Limb (tissue), 2 donors: ENCODE measurements around the gene GALM.

Experiments
- DNase-seq, 2 donors: peaks; one replicate each; pipeline ENCODE4 v3.0.0-alpha.2; 2016; ENCODE audit errors: extremely low spot score in 2 of 2

GALM gene

GRCh38 chr2:38649176-38649728, 16.7 kb upstream of the GALM start:
- no peak for DNase-seq

- no peak for DNase-seq
These were observed 15.9 kb upstream of the GALM start for GRCh38 chr2:38650012-38650411.

GRCh38 chr2:38650717-38651116, 15.2 kb upstream of the GALM start:
- DNase-seq: no peak

- no peak for DNase-seq
These were observed 13.3 kb upstream of the GALM start for GRCh38 chr2:38652431-38653273.

GRCh38 chr2:38653380-38653714, 12.6 kb upstream of the GALM start:
- DNase-seq: no peak

GRCh38 chr2:38653715-38654527, 12.0 kb upstream of the GALM start:
- no peak for DNase-seq

GRCh38 chr2:38654528-38655381, 11.2 kb upstream of the GALM start:
- no peak for DNase-seq

GRCh38 chr2:38655441-38655840, 10.5 kb upstream of the GALM start:
- DNase-seq: no peak

- DNase-seq: no peak
These were observed 8.9 kb upstream of the GALM start for GRCh38 chr2:38656866-38657480.

GRCh38 chr2:38658613-38659012, 7.3 kb upstream of the GALM start:
- no peak for DNase-seq

GRCh38 chr2:38659115-38659514, 6.8 kb upstream of the GALM start:
- no peak for DNase-seq

GRCh38 chr2:38660282-38660681, 5.6 kb upstream of the GALM start:
- no peak for DNase-seq

GRCh38 chr2:38661306-38661705, 4.6 kb upstream of the GALM start:
- no peak for DNase-seq

GRCh38 chr2:38666556-38666910, 619 bp downstream of the GALM start:
- DNase-seq: no peak

- DNase-seq: no peak
These were observed 2.2 kb downstream of the GALM start for GRCh38 chr2:38668092-38668491.

GRCh38 chr2:38668779-38669479, 3.0 kb downstream of the GALM start:
- no peak for DNase-seq

- DNase-seq: no peak
These were observed 5.4 kb downstream of the GALM start for GRCh38 chr2:38671303-38671702.

- no peak for DNase-seq
These were observed 6.0 kb downstream of the GALM start for GRCh38 chr2:38671946-38672345.

GRCh38 chr2:38672445-38673391, 6.8 kb downstream of the GALM start:
- DNase-seq: no peak
